ENCODE results near the gene GRK6. TPM values are rescaled to one million over a fixed set of nuclear protein-coding genes. Genes with fewer than 3 reads are reported as not detected.

GRK6 gene
- total RNA-seq, 2 donors from 2014 or later, result 178 to 232 TPM

- DNase-seq (no peak), ATAC-seq (no peak)
- H3K4me3 Mint-ChIP-seq, result peak overlapping the region; percentile 77
- peaks cover 62% of the 10 kb centered on the region for H3K4me1 Mint-ChIP-seq
- no peaks in the 10 kb centered on the region for H3K9me3 ChIP-seq (ENCODE audit: control insufficient read depth, low read length, poor library complexity, severe bottlenecking)
- H3K27ac Mint-ChIP-seq, result peak overlapping the region; percentile 98
- no peaks in the 10 kb centered on the region for H3K27me3 Mint-ChIP-seq
- H3K36me3 Mint-ChIP-seq (ENCODE audit: low read depth), result peaks cover 7% of the 10 kb centered on the region
Observed at GRCh38 chr5:177432839-177433657, 6.6 kb downstream of the GRK6 start.

GRCh38 chr5:177433658-177434217, 7.3 kb downstream of the GRK6 start:
- H3K27me3 Mint-ChIP-seq, result no peaks in the 10 kb centered on the region
- peaks cover 62% of the 10 kb centered on the region for H3K4me1 Mint-ChIP-seq
- H3K36me3 Mint-ChIP-seq (ENCODE audit: low read depth), result peaks cover 7% of the 10 kb centered on the region
- peak overlapping the region; percentile 98 for H3K27ac Mint-ChIP-seq
- H3K9me3 ChIP-seq (ENCODE audit: control insufficient read depth, low read length, poor library complexity, severe bottlenecking), result no peaks in the 10 kb centered on the region
- no peak for ATAC-seq
- DNase-seq, result no peak
- H3K4me3 Mint-ChIP-seq, result peak overlapping the region; percentile 80

GRCh38 chr5:177434437-177434836, 8.0 kb downstream of the GRK6 start:
- H3K4me1 Mint-ChIP-seq, result peaks cover 57% of the 10 kb centered on the region
- no peaks in the 10 kb centered on the region for H3K9me3 ChIP-seq (ENCODE audit: control insufficient read depth, low read length, poor library complexity, severe bottlenecking)
- peak overlapping the region; percentile 98 for H3K27ac Mint-ChIP-seq
- peak; percentile 50 for ATAC-seq
- no peaks in the 10 kb centered on the region for H3K27me3 Mint-ChIP-seq
- DNase-seq, result peak in 2 of 3 donors; percentile 23 to 46
- H3K4me3 Mint-ChIP-seq, result peak overlapping the region; percentile 80
- peaks cover 5% of the 10 kb centered on the region for H3K36me3 Mint-ChIP-seq (ENCODE audit: low read depth)

- ATAC-seq (no peak), DNase-seq (no peak)
- peaks cover 61% of the 10 kb centered on the region for H3K4me1 Mint-ChIP-seq
- H3K9me3 ChIP-seq (ENCODE audit: control insufficient read depth, low read length, poor library complexity, severe bottlenecking), result no peaks in the 10 kb centered on the region
- no peaks in the 10 kb centered on the region for H3K27me3 Mint-ChIP-seq
- peak overlapping the region; percentile 80 for H3K4me3 Mint-ChIP-seq
- H3K36me3 Mint-ChIP-seq (ENCODE audit: low read depth), result peaks cover 7% of the 10 kb centered on the region
- peak overlapping the region; percentile 98 for H3K27ac Mint-ChIP-seq
Observed at GRCh38 chr5:177434942-177435738, 8.7 kb downstream of the GRK6 start.

- ATAC-seq, result no peak
Observed at GRCh38 chr5:177435847-177436536, 9.5 kb downstream of the GRK6 start.

GRCh38 chr5:177437623-177438022, 11.1 kb downstream of the GRK6 start:
- peaks cover 53% of the 10 kb centered on the region for H3K4me1 Mint-ChIP-seq
- peak overlapping the region; percentile 99 for H3K27ac Mint-ChIP-seq
- no peaks in the 10 kb centered on the region for H3K9me3 ChIP-seq (ENCODE audit: control insufficient read depth, low read length, poor library complexity, severe bottlenecking)
- ATAC-seq, result no peak
- no peak overlapping the region for H3K4me3 Mint-ChIP-seq
- no peaks in the 10 kb centered on the region for H3K27me3 Mint-ChIP-seq
- peaks cover 10% of the 10 kb centered on the region for H3K36me3 Mint-ChIP-seq (ENCODE audit: low read depth)
- DNase-seq, result no peak

More at GRCh38 chr5:177435847-177436536, 9.5 kb downstream of the GRK6 start:
- H3K4me3 Mint-ChIP-seq, result no peak overlapping the region
- no peaks in the 10 kb centered on the region for H3K9me3 ChIP-seq (ENCODE audit: control insufficient read depth, low read length, poor library complexity, severe bottlenecking)
- H3K4me1 Mint-ChIP-seq, result peaks cover 58% of the 10 kb centered on the region
- peak overlapping the region; percentile 99 for H3K27ac Mint-ChIP-seq
- H3K36me3 Mint-ChIP-seq (ENCODE audit: low read depth), result peaks cover 7% of the 10 kb centered on the region
- no peak for DNase-seq
- H3K27me3 Mint-ChIP-seq, result no peaks in the 10 kb centered on the region

- Mint-ChIP-seq H3K36me3 (ENCODE audit: low read depth) (peaks cover 8% of the 10 kb centered on the region), H3K27ac (peak overlapping the region; percentile 99), H3K27me3 (no peaks in the 10 kb centered on the region), H3K4me1 (peaks cover 50% of the 10 kb centered on the region), H3K4me3 (no peak overlapping the region)
- H3K9me3 ChIP-seq (ENCODE audit: control insufficient read depth, low read length, poor library complexity, severe bottlenecking), result no peaks in the 10 kb centered on the region
- DNase-seq (no peak), ATAC-seq (no peak)
Observed at GRCh38 chr5:177438468-177438867, 12.0 kb downstream of the GRK6 start.

- H3K36me3 Mint-ChIP-seq (ENCODE audit: low read depth), result peaks cover 8% of the 10 kb centered on the region
- no peaks in the 10 kb centered on the region for H3K9me3 ChIP-seq (ENCODE audit: control insufficient read depth, low read length, poor library complexity, severe bottlenecking)
- no peak for DNase-seq
- peak overlapping the region; percentile 99 for H3K27ac Mint-ChIP-seq
- H3K4me1 Mint-ChIP-seq, result peaks cover 46% of the 10 kb centered on the region
- no peaks in the 10 kb centered on the region for H3K27me3 Mint-ChIP-seq
- peak; percentile 0 for ATAC-seq
- peak overlapping the region; percentile 75 for H3K4me3 Mint-ChIP-seq
Observed at GRCh38 chr5:177439518-177440053, 13.1 kb downstream of the GRK6 start.

- H3K36me3 Mint-ChIP-seq (ENCODE audit: low read depth), result peaks cover 8% of the 10 kb centered on the region
- peak overlapping the region; percentile 99 for H3K27ac Mint-ChIP-seq
- DNase-seq, result peak; percentile 59 to 76 (median 68)
- peak overlapping the region; percentile 75 for H3K4me3 Mint-ChIP-seq
- ATAC-seq, result peak; percentile 86
- no peaks in the 10 kb centered on the region for H3K27me3 Mint-ChIP-seq
- H3K4me1 Mint-ChIP-seq, result peaks cover 49% of the 10 kb centered on the region
- no peaks in the 10 kb centered on the region for H3K9me3 ChIP-seq (ENCODE audit: control insufficient read depth, low read length, poor library complexity, severe bottlenecking)
Observed at GRCh38 chr5:177440211-177440989, 13.9 kb downstream of the GRK6 start.

GRCh38 chr5:177440990-177441780, 14.7 kb downstream of the GRK6 start:
- DNase-seq, result no peak
- H3K4me3 Mint-ChIP-seq, result no peak overlapping the region
- H3K36me3 Mint-ChIP-seq (ENCODE audit: low read depth), result peaks cover 8% of the 10 kb centered on the region
- no peak for ATAC-seq
- no peaks in the 10 kb centered on the region for H3K27me3 Mint-ChIP-seq
- H3K4me1 Mint-ChIP-seq, result peaks cover 57% of the 10 kb centered on the region
- H3K9me3 ChIP-seq (ENCODE audit: control insufficient read depth, low read length, poor library complexity, severe bottlenecking), result no peaks in the 10 kb centered on the region
- H3K27ac Mint-ChIP-seq, result peak overlapping the region; percentile 99

- Mint-ChIP-seq H3K27me3 (no peaks in the 10 kb centered on the region), H3K27ac (peak overlapping the region; percentile 99), H3K36me3 (ENCODE audit: low read depth) (peaks cover 6% of the 10 kb centered on the region), H3K4me1 (peaks cover 52% of the 10 kb centered on the region), H3K4me3 (no peak overlapping the region)
- no peak for ATAC-seq
- no peaks in the 10 kb centered on the region for H3K9me3 ChIP-seq (ENCODE audit: control insufficient read depth, low read length, poor library complexity, severe bottlenecking)
- DNase-seq, result no peak
Observed at GRCh38 chr5:177442066-177442826, 15.8 kb downstream of the GRK6 start.

Data from T-helper 17 cell (primary cell).